Epithelial cell of alveolus of lung (primary cell): ENCODE results near the gene FOXJ1. TPM values are rescaled to one million over a fixed set of nuclear protein-coding genes. Genes with fewer than 3 reads are reported as not detected.

Experiments
- total RNA-seq: library from RNA; depleted of rRNA; stranded (reverse); fragments of >200 nt; gene quantifications from 2 replicates; pipeline ENCODE4 v1.2.1, GENCODE V29; 2015

FOXJ1 gene
- total RNA-seq: not detected in 2 replicates

GRCh38 chr17:76141212-76142038 is at the start of gene FOXJ1:
TSS of gene FOXJ1 (minus strand) at chr17:76141245. CDS start at chr17:76140395, 850 bp downstream.

DNA sequence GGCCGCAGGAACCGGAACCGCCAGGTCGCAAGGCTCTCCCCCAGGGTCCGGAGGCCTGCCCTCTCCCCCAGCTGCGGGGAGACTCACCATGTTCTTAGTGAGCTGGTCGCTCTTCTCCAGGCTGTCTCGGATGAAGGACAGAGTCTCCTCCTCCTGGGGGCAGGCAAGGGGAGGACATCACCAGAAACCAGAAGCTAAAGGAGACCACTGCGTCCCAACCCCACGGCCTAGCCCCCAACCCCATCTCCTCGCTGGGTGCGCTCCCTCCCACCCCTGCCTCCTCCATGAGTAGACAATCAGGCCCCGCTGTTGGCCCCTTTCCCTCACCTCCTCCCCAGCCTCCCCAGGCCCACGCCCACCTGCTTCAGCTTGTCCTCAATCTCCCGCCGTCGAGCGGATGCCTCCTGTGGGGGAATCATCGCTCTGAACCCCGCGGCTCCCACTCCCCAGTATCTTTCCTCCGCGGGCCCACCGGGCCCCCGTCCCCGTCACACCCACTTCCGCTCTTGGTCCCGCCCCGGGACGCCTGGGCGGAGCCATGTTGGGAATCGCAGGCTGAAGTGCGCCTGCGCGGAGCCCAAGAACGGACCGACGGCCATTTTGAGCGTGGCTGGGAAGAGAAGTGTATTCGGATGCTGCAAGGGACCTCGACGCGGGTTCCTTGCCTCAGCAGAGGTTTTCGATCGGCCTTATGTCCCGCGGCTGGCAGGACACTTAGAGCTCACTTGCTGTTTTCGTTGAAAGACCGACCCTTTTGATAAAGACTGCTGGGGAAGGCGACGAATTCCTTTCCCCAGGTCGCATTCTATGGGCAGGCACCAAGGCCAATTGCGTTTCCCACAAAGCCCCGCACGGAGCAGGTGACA is 37.5 kb downstream of the FOXJ1 start, which contains the start of gene EXOC7:
Gene EXOC7 (minus strand): TSS at position 514 of the 866 bp plus-strand sequence. CDS start 95 bp downstream, at position 419.

Other genes starting within 250 kb of the FOXJ1 start
- gene TRIM65, start 244.3 kb downstream of the FOXJ1 start, total RNA-seq: 27.2 and 30.4 TPM in 2 replicates
- gene MRPL38, start 236.4 kb downstream of the FOXJ1 start, total RNA-seq: 26.5 and 28.3 TPM in 2 replicates
- gene FBF1, start 200.2 kb downstream of the FOXJ1 start, total RNA-seq: 4.4 and 7.1 TPM in 2 replicates
- gene ACOX1, start 162.1 kb downstream of the FOXJ1 start, total RNA-seq: 25.2 and 25.7 TPM in 2 replicates
- gene TEN1, start 162.0 kb downstream of the FOXJ1 start, total RNA-seq: 18.2 and 19.6 TPM in 2 replicates
- gene CDK3, start 140.4 kb downstream of the FOXJ1 start, total RNA-seq: 0.78 and 3.7 TPM in 2 replicates
- 0.16 and 0.26 TPM in 2 replicates for gene EVPL, start 113.9 kb downstream of the FOXJ1 start, total RNA-seq
- gene SRP68, start 68.7 kb downstream of the FOXJ1 start, total RNA-seq: 32.8 and 53.5 TPM in 2 replicates
- gene GALR2, start 66.5 kb downstream of the FOXJ1 start, total RNA-seq: 0.16 TPM in 1 of 2 replicates, not detected in the other
- not detected in 2 replicates for gene ZACN, start 62.1 kb downstream of the FOXJ1 start, total RNA-seq
- 39.0 and 57.3 TPM in 2 replicates for gene EXOC7, start 37.5 kb downstream of the FOXJ1 start, total RNA-seq
- gene RNF157, start 99.2 kb upstream of the FOXJ1 start, total RNA-seq: 1.0 and 2.1 TPM in 2 replicates
- gene UBALD2, start 124.1 kb upstream of the FOXJ1 start, total RNA-seq: 12.2 and 20.3 TPM in 2 replicates
- 0.24 and 0.65 TPM in 2 replicates for gene QRICH2, start 167.0 kb upstream of the FOXJ1 start, total RNA-seq
- 18.4 and 22.1 TPM in 2 replicates for gene PRPSAP1, start 212.7 kb upstream of the FOXJ1 start, total RNA-seq
- gene SPHK1, start 243.4 kb upstream of the FOXJ1 start, total RNA-seq: 16.6 and 85.6 TPM in 2 replicates